ENCODE measurements around the gene OTOP2. TPM values are rescaled to one million over a fixed set of nuclear protein-coding genes. Genes with fewer than 3 reads are reported as not detected.

The OTOP2 gene
- total RNA-seq, 1 donor from 2014 or later = not detected

- Histone ChIP-seq H3K4me3 (ENCODE audit: insufficient read depth, low read depth, low read length) (no peak overlapping the region), H3K9ac (ENCODE audit: low read length) (no peak overlapping the region), H3K27me3 (ENCODE audit: insufficient read depth, low read length) (peaks cover 54% of the 10 kb centered on the region), H4K20me1 (ENCODE audit: insufficient read depth, low read length) (no peaks in the 10 kb centered on the region), H2AFZ (ENCODE audit: low read depth, low read length) (no peak overlapping the region), H3K36me3 (ENCODE audit: insufficient read depth, low read length) (no peaks in the 10 kb centered on the region), H3K4me1 (ENCODE audit: insufficient read depth, low read length) (no peaks in the 10 kb centered on the region), H3K9me3 (ENCODE audit: insufficient read depth, low read depth, low read length) (no peaks in the 10 kb centered on the region), H3K79me2 (ENCODE audit: insufficient read depth, low read length) (no peaks in the 10 kb centered on the region), H3K27ac (ENCODE audit: low read depth, low read length) (no peak overlapping the region), H3K4me2 (ENCODE audit: low read length) (no peak overlapping the region)
- no peak for TF ChIP-seq CTCF (IDR thresholded peaks at IDR 0.05; ENCODE audit: insufficient read depth, low read depth, low read length)
- no peak for TF ChIP-seq EZH2 (IDR thresholded peaks at IDR 0.05; ENCODE audit: insufficient read depth, low read length)
- DNase-seq (ENCODE audit: low read depth) (no peak), FAIRE-seq (no peak)
- no peaks in the 10 kb centered on the region for H3K36me3 Mint-ChIP-seq (ENCODE audit: low read depth, unreplicated experiment)
- H3K4me1 Mint-ChIP-seq (ENCODE audit: low read depth, unreplicated experiment) = no peaks in the 10 kb centered on the region
- no peak overlapping the region for H3K4me3 Mint-ChIP-seq (ENCODE audit: unreplicated experiment)
- H3K27me3 Mint-ChIP-seq (ENCODE audit: low read depth, unreplicated experiment) = peaks cover 77% of the 10 kb centered on the region
- H3K27ac Mint-ChIP-seq (ENCODE audit: unreplicated experiment) = no peak overlapping the region
- peaks cover 5% of the 10 kb centered on the region for H3K9me3 Mint-ChIP-seq (ENCODE audit: unreplicated experiment)
These were observed 12.4 kb downstream of the OTOP2 start for GRCh38 chr17:74936470-74936799.

DNA sequence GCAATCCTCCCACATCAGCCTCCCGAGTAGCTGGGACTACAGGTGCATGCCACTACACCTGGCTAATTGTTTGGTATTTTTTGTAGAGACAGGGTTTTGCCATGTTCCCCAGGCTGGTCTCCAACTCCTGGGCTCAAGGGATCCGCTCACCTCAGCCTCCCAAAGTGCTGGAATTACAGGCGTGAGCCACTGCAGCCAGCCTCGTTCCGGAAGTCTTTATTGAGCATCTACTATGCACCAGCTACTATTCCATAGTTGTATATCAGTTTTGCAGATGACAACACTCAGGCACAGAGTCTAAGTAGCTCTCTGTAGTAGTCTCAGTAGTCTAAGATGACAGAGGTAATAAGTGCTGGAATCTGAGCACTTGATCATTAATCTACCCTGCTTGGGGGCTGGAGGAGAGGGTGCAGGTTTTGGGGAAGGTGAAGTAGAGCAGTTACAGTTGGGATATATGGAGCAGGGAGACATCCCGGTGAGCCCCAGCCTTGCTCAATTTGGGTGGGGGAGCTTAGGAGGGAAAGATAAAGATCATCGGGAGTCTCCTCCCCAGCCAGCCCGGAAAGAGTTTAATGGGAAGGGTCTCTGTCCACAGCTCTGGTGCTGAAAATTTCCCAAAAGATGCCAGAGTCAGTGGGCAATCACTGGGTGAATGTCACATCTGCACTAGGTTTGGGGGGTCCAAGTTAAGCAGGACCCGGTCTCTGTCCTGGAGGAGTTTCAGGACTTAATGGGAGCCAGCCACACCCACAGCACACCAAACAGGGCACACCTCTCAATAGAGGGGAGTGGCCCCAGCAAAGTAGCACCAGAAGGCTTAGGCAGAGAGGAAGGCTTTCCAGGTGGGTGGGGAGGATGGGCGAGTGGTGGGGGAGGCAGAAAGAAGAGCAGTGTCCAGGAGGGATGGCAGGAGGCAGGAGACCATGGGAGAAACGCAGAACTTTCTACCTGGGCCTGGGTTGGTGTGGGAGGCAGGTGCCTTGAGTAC is 13.3 kb downstream of the OTOP2 start:
- no peaks in the 10 kb centered on the region for H3K9me3 ChIP-seq (ENCODE audit: insufficient read depth, low read depth, low read length)
- Mint-ChIP-seq H3K4me3 (ENCODE audit: unreplicated experiment) (no peak overlapping the region), H3K36me3 (ENCODE audit: low read depth, unreplicated experiment) (no peaks in the 10 kb centered on the region), H3K27me3 (ENCODE audit: low read depth, unreplicated experiment) (peaks cover 78% of the 10 kb centered on the region), H3K9me3 (ENCODE audit: unreplicated experiment) (peaks cover 3% of the 10 kb centered on the region), H3K4me1 (ENCODE audit: low read depth, unreplicated experiment) (no peaks in the 10 kb centered on the region), H3K27ac (ENCODE audit: unreplicated experiment) (no peak overlapping the region)
- H3K27ac ChIP-seq (ENCODE audit: low read depth, low read length) = no peak overlapping the region
- no peaks in the 10 kb centered on the region for H3K79me2 ChIP-seq (ENCODE audit: insufficient read depth, low read length)
- no peaks in the 10 kb centered on the region for H3K4me1 ChIP-seq (ENCODE audit: insufficient read depth, low read length)
- DNase-seq (ENCODE audit: low read depth) (no peak), FAIRE-seq (no peak)
- no peak overlapping the region for H3K4me3 ChIP-seq (ENCODE audit: insufficient read depth, low read depth, low read length)
- peaks cover 51% of the 10 kb centered on the region for H3K27me3 ChIP-seq (ENCODE audit: insufficient read depth, low read length)
- H3K36me3 ChIP-seq (ENCODE audit: insufficient read depth, low read length) = no peaks in the 10 kb centered on the region
- no peaks in the 10 kb centered on the region for H4K20me1 ChIP-seq (ENCODE audit: insufficient read depth, low read length)
- no peak overlapping the region for H3K4me2 ChIP-seq (ENCODE audit: low read length)
- TF ChIP-seq CTCF (IDR thresholded peaks at IDR 0.05; ENCODE audit: insufficient read depth, low read depth, low read length) (no peak), EZH2 (IDR thresholded peaks at IDR 0.05; ENCODE audit: insufficient read depth, low read length) (no peak)
- no peak overlapping the region for H2AFZ ChIP-seq (ENCODE audit: low read depth, low read length)
- no peak overlapping the region for H3K9ac ChIP-seq (ENCODE audit: low read length)
